Stimulated activated CD8-positive, alpha-beta memory T cell treated with anti-CD3 and anti-CD28 coated beads, Interleukin-15, amount 100 ng/mL, for 24 hours (primary cell): ENCODE data around the gene GTPBP1.
A peak's percentile ranks its signal among the peaks of the same experiment; 100 is the strongest.

Experiments used
- DNase-seq: peaks from one replicate; pipeline ENCODE4 v3.0.0-alpha.2; 2020; ENCODE audit warnings: low read depth

Gene GTPBP1

GRCh38 chr22:38705235-38706100 is at the start of gene GTPBP1:
TSS of gene GTPBP1 (plus strand) at chr22:38705944. CDS start at chr22:38705956, 12 bp downstream.
- peak; percentile 73 for DNase-seq

GRCh38 chr22:38656256-38657044 is 49.3 kb upstream of the GTPBP1 start, which contains the start of the genes CBY1 and FAM227A:
TSS of gene CBY1 (plus strand) at chr22:38656638. CDS start at chr22:38668055, 11,417 bp downstream.
TSS of gene FAM227A (minus strand) at chr22:38656392. CDS start at chr22:38650168, 6,224 bp downstream.
- DNase-seq: peak; percentile 81

GRCh38 chr22:38657045-38657909 is 48.5 kb upstream of the GTPBP1 start:
- no peak for DNase-seq

- DNase-seq: no peak
Measured at GRCh38 chr22:38674888-38675287, 30.9 kb upstream of the GTPBP1 start.

GRCh38 chr22:38675833-38676232 is 29.9 kb upstream of the GTPBP1 start:
- DNase-seq: no peak

- DNase-seq: peak; percentile 72
Measured at GRCh38 chr22:38681582-38682335, 24.0 kb upstream of the GTPBP1 start, which contains the start of gene TOMM22. TSS of gene TOMM22 (plus strand) at chr22:38681957. CDS start at chr22:38681979, 22 bp downstream.

GRCh38 chr22:38684895-38685294 is 20.8 kb upstream of the GTPBP1 start:
- no peak for DNase-seq

- no peak for DNase-seq
Measured at GRCh38 chr22:38685761-38686160, 20.0 kb upstream of the GTPBP1 start.

- DNase-seq: no peak
Measured at GRCh38 chr22:38689651-38690050, 16.1 kb upstream of the GTPBP1 start.

- no peak for DNase-seq
Measured at GRCh38 chr22:38694049-38694448, 11.7 kb upstream of the GTPBP1 start.

GRCh38 chr22:38694940-38695339 is 10.8 kb upstream of the GTPBP1 start:
- DNase-seq: no peak

GRCh38 chr22:38696606-38697424 is 8.9 kb upstream of the GTPBP1 start:
- no peak for DNase-seq

GRCh38 chr22:38697425-38698089 is 8.2 kb upstream of the GTPBP1 start:
- DNase-seq: no peak

GRCh38 chr22:38698407-38699094 is 7.2 kb upstream of the GTPBP1 start:
- no peak for DNase-seq

- no peak for DNase-seq
Measured at GRCh38 chr22:38699143-38699542, 6.6 kb upstream of the GTPBP1 start.

- no peak for DNase-seq
Measured at GRCh38 chr22:38699784-38700183, 6.0 kb upstream of the GTPBP1 start.

GRCh38 chr22:38700270-38700788 is 5.4 kb upstream of the GTPBP1 start:
- DNase-seq: no peak

GRCh38 chr22:38700789-38701628 is 4.7 kb upstream of the GTPBP1 start, which contains the start of gene JOSD1:
TSS of gene JOSD1 (minus strand) at chr22:38700943. CDS start at chr22:38699987, 956 bp downstream.
- DNase-seq: peak; percentile 99
